K562 (cell line): ENCODE results near the gene RTL5. TPM values are rescaled to one million over a fixed set of nuclear protein-coding genes. Genes with fewer than 3 reads are reported as not detected.

Source experiments
- ATAC-seq: fragments of 200-7000 bp; cut with Tn5 transposase; 3 replicates; pipeline ENCODE4 v1.9.1; 2020; ENCODE audit warnings: moderate library complexity
- BruUV-seq: library from RNA; stranded (reverse); fragments of 400-500 nt; replicated peaks from 2 replicates; lab custom pipeline; 2021; lab: Mats Ljungman, UMichigan
- CTCF ChIA-PET: fragments of 300-600 bp; formaldehyde crosslinking; extraction: SDS; loops from one replicate; lab custom pipeline; 2021; ENCODE audit warnings: low intra/inter-chr PET ratio; lab: Yijun Ruan, JAX
- POLR2A ChIA-PET: fragments of 300-600, 350-650 bp; sonication (Branson Sonifier 250); formaldehyde crosslinking; extraction: SDS; loops from one replicate; lab custom pipeline; 2021; ENCODE audit warnings: antibody characterized with exemption, inconsistent platforms; lab: Yijun Ruan, JAX
- DNase-seq, 4 experiments: peaks; one replicate each; pipeline versions ENCODE4 v3.0.0 to v3.0.0-alpha.2; 2011 to 2018; ENCODE audit warnings: low spot score in 3 of 4, mixed read lengths in 3 of 4; ENCODE audit errors: extremely low read depth in 1 of 4
- FAIRE-seq: peaks from 2 replicates; lab custom pipeline; 2011; peaks lifted over from hg19 to GRCh38; lab: Jason Lieb, UNC
- H2AFZ ChIP-seq: 2 replicates; pipeline ENCODE4 v1.6.0; 2011; ENCODE audit warnings: low read depth, low read length, control low read depth, inconsistent platforms
- H3K27ac ChIP-seq: fragments of 200-600 bp; 3 replicates; pipeline ENCODE4 v1.8.0; 2011; ENCODE audit warnings: low read depth, mild to moderate bottlenecking, control low read depth, inconsistent platforms, low read length, moderate library complexity, mixed read lengths; ENCODE audit errors: extremely low read depth
- H3K27me3 ChIP-seq, 2 experiments: fragments of 300-600 bp in 1 of 2; 2 replicates in 1 of 2; 3 replicates in 1 of 2; pipeline versions ENCODE4 v1.6.0 to v1.8.0; 2011; ENCODE audit warnings: inconsistent platforms in 2 of 2, low read length in 2 of 2, mild to moderate bottlenecking in 1 of 2, mixed read lengths in 1 of 2, moderate library complexity in 1 of 2; ENCODE audit not compliant: control insufficient read depth in 2 of 2, insufficient read depth in 2 of 2
- H3K36me3 ChIP-seq: fragments of 300-600 bp; 3 replicates; pipeline ENCODE4 v1.8.0; 2011; ENCODE audit warnings: mild to moderate bottlenecking, low read length, inconsistent platforms; ENCODE audit not compliant: control insufficient read depth, insufficient read depth
- H3K4me1 ChIP-seq, 2 experiments: fragments of 200-600 bp in 1 of 2; replicated peaks in 1 of 2; 2 replicates in 1 of 2; 3 replicates in 1 of 2; pipeline versions ENCODE4 v1.5.1 to v1.8.0; 2011; ENCODE audit warnings: inconsistent platforms in 2 of 2, low read length in 2 of 2, mild to moderate bottlenecking in 1 of 2, mixed read lengths in 1 of 2, moderate library complexity in 1 of 2; ENCODE audit not compliant: control insufficient read depth in 2 of 2, insufficient read depth in 2 of 2
- H3K4me2 ChIP-seq: 2 replicates; pipeline ENCODE4 v1.6.1; 2011; ENCODE audit warnings: low read length, control low read depth, inconsistent platforms, mixed read lengths; ENCODE audit not compliant: insufficient read depth
- H3K4me3 ChIP-seq: fragments of 200-600 bp; sonication (generic), shearing (Covaris generic); 2 replicates; pipeline ENCODE4 v1.5.1; 2016; ENCODE audit warnings: control low read depth, inconsistent platforms
- H3K79me2 ChIP-seq: fragments of 200-600 bp; 3 replicates; pipeline ENCODE4 v1.8.0; 2011; ENCODE audit warnings: low read length, inconsistent platforms; ENCODE audit not compliant: control insufficient read depth, insufficient read depth
- H3K9ac ChIP-seq, 2 experiments: 2 replicates each; pipeline versions ENCODE4 v1.6.0 to v1.6.1; 2011; ENCODE audit warnings: low read depth in 2 of 2, low read length in 2 of 2, control low read depth in 1 of 2, inconsistent platforms in 1 of 2, mild to moderate bottlenecking in 1 of 2, mixed read lengths in 1 of 2; ENCODE audit not compliant: insufficient read depth in 1 of 2
- H3K9me1 ChIP-seq: one replicate; pipeline ENCODE4 v1.6.0; 2011; ENCODE audit warnings: inconsistent platforms, mild to moderate bottlenecking, low read length, moderate library complexity; ENCODE audit not compliant: control insufficient read depth, insufficient read depth
- H3K9me3 ChIP-seq: replicated peaks from 2 replicates; pipeline ENCODE4 v1.5.1; 2011; ENCODE audit warnings: low read depth, low read length, inconsistent platforms; ENCODE audit not compliant: control insufficient read depth, insufficient read depth
- H4K20me1 ChIP-seq: replicated peaks from 2 replicates; pipeline ENCODE4 v1.6.1; 2011; ENCODE audit warnings: low read length, inconsistent platforms, mixed read lengths; ENCODE audit not compliant: control insufficient read depth, insufficient read depth
- KDM1A ChIP-seq, 2 experiments: fragments of 450-650 bp; IDR thresholded peaks; 2 replicates each; pipeline ENCODE4 v1.6.1; 2016; ENCODE audit warnings: mild to moderate bottlenecking in 2 of 2
- WGBS: fragments of 100-300 bp; shearing (Covaris generic); methylation state at CpG from one replicate; pipeline ENCODE4 v1.1.6; 2016; ENCODE audit warnings: low coverage, mixed read lengths; ENCODE audit not compliant: insufficient coverage; ENCODE audit errors: missing lambda C conversion rate; 5-methylcytosine and 5-hydroxymethylcytosine counted together
- in situ Hi-C: fragments of 300-500 bp; cut with MboI; formaldehyde crosslinking; loops from 4 replicates; pipeline ENCODE4 v1.15.0; 2018; ENCODE audit warnings: inconsistent platforms, mixed read lengths
- intact Hi-C: fragments of 100-400 bp; cut with micrococcal nuclease; formaldehyde crosslinking; loops from 2 replicates; pipeline ENCODE4 v1.14.2; 2022
- polyA plus RNA-seq, 8 experiments: library from polyadenylated mRNA; depleted of rRNA in 4 of 8; stranded (reverse) in 5 of 8; unstranded in 3 of 8; fragments of >200 nt; fragmentation: Nextera tagmentation in 2 of 8; fragmentation: Illumina TruSeq in 1 of 8; extraction: Ambion mirVana in 2 of 8; extraction: Trizol in 1 of 8; gene quantifications; 2 replicates each; pipeline versions ENCODE4 v1.2.1 to v1.2.3, GENCODE V29; 2011 to 2014; ENCODE audit warnings: inconsistent platforms in 1 of 8, missing spikeins in 1 of 8
- total RNA-seq, 7 experiments: library from RNA; depleted of rRNA in 6 of 7; stranded (reverse); fragments of >200 nt in 6 of 7; fragmentation: Illumina TruSeq in 2 of 7; extraction: Trizol in 2 of 7; gene quantifications; 2 replicates each; pipeline versions ENCODE4 v1.2.1 to v1.2.3, GENCODE V29; 2011 to 2021; ENCODE audit warnings: low replicate concordance in 1 of 7
- TF ChIP-seq, protein P1 (sequence below): fragments of 450-650 bp; conservative IDR thresholded peaks from 2 replicates; pipeline ENCODE4 v1.6.1; 2016; ENCODE audit warnings: missing genetic modification characterization, low read depth, mild to moderate bottlenecking, missing compliant biosample characterization, moderate library complexity
- TF ChIP-seq, protein P2 (sequence below): fragments of 250-450 bp; sonication (Bioruptor Pico); IDR thresholded peaks from 2 replicates; pipeline ENCODE4 v1.4.0; 2020; ENCODE audit warnings: mild to moderate bottlenecking, moderate library complexity, borderline replicate concordance

Gene RTL5
- total and polyA plus RNA-seq, 9 of the 15 experiments (the other 6 are each of a cell fraction or from before 2014, with no cell fraction given), result 0.03 TPM; not detected in 8

DNA sequence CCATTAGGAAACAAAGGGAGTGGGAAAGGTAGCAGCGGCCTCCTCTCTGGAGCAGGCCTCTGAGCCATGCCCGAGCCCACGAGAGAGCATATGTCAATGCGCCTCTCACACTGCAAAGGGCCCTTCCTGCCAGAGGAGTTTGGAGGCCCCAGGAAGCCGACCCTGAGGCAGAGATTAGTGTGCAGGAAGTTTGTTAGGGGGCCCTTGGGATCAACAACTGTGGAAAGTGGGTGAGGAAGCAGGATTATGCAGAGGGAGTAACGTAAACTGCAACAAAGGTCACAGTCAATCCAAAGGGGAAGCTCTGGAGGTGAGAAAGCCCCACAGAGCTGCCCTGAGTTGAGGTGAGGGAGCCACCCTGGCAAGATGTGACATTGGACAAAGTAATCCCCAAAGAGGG is 17.4 kb downstream of the RTL5 start (continued):
- TF ChIP-seq, protein P1, sequence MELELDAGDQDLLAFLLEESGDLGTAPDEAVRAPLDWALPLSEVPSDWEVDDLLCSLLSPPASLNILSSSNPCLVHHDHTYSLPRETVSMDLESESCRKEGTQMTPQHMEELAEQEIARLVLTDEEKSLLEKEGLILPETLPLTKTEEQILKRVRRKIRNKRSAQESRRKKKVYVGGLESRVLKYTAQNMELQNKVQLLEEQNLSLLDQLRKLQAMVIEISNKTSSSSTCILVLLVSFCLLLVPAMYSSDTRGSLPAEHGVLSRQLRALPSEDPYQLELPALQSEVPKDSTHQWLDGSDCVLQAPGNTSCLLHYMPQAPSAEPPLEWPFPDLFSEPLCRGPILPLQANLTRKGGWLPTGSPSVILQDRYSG (tag), result no peak
- TF ChIP-seq KDM1A (IDR thresholded peaks at IDR 0.05), result no peak
- TF ChIP-seq, all 486 proteins: peak for 0

DNA sequence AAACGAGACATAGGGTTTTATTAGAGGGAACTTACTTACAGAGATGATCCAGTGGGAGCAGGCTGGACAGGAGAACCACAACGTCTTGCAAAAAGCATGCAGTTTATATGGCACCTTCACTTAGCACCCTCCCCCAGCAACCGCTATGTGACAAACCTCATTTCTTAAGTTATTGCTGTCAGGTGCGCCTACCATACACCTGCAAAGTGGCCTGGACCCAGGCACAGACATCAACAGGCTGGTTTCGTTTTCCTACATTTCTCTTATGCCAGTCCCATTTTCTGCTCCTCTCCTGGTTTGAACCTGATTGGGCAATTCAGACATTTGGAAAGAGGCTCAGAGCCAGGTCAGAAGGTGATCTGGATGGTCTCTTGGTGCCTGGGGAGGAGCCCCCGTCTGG is 18.3 kb downstream of the RTL5 start:
- POLR2A ChIA-PET, result no interaction called here
- in situ Hi-C loops, result no loop called here
- ATAC-seq, result no peak

More for the DNA sequence above, 18.3 kb downstream of the RTL5 start:
- H3K9ac ChIP-seq, result no peak overlapping the region
- TF ChIP-seq, protein P2, sequence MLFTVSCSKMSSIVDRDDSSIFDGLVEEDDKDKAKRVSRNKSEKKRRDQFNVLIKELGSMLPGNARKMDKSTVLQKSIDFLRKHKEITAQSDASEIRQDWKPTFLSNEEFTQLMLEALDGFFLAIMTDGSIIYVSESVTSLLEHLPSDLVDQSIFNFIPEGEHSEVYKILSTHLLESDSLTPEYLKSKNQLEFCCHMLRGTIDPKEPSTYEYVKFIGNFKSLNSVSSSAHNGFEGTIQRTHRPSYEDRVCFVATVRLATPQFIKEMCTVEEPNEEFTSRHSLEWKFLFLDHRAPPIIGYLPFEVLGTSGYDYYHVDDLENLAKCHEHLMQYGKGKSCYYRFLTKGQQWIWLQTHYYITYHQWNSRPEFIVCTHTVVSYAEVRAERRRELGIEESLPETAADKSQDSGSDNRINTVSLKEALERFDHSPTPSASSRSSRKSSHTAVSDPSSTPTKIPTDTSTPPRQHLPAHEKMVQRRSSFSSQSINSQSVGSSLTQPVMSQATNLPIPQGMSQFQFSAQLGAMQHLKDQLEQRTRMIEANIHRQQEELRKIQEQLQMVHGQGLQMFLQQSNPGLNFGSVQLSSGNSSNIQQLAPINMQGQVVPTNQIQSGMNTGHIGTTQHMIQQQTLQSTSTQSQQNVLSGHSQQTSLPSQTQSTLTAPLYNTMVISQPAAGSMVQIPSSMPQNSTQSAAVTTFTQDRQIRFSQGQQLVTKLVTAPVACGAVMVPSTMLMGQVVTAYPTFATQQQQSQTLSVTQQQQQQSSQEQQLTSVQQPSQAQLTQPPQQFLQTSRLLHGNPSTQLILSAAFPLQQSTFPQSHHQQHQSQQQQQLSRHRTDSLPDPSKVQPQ (CRISPR knock-in tag), result no peak
- H3K79me2 ChIP-seq, result no peaks in the 10 kb centered on the region
- WGBS, result 6% methylated on average over 4 of the region's 6 CpGs
- FAIRE-seq (no peak), DNase-seq (no peak)
- H3K27me3 ChIP-seq, result peaks cover 0 to 41% of the 10 kb centered on the region in 2 experiments; a peak in 2 of 5 replicates
- no peak overlapping the region for H3K27ac ChIP-seq
- no peak overlapping the region for H2AFZ ChIP-seq
- H3K4me1 ChIP-seq, result no peaks in the 10 kb centered on the region
- no peak overlapping the region for H3K4me2 ChIP-seq
- BruUV-seq, result no TSS peak
- intact Hi-C loops, result no loop called here
- CTCF ChIA-PET, result no interaction called here
- no peaks in the 10 kb centered on the region; the same call in 1 of the 2 replicates for H3K9me3 ChIP-seq
- no peak overlapping the region for H3K4me3 ChIP-seq
- no peaks in the 10 kb centered on the region for H4K20me1 ChIP-seq
- no peaks in the 10 kb centered on the region for H3K36me3 ChIP-seq
- H3K9me1 ChIP-seq, result no peaks in the 10 kb centered on the region
